HG03521 (cell line): Measurements from ENCODE around the gene TBCA.
"Not testable (repeated sequence)": the region's sequence is repeated elsewhere in the genome, so short reads cannot be mapped to it uniquely, and the experiment has no call there.

ENCODE experiments used
- ATAC-seq: cut with Tn5 transposase; IDR thresholded peaks from one replicate; pipeline ENCODE4 v1.9.1; 2021; ENCODE audit warnings: mild to moderate bottlenecking, moderate library complexity; ENCODE audit not compliant: unreplicated experiment

Gene TBCA

DNA sequence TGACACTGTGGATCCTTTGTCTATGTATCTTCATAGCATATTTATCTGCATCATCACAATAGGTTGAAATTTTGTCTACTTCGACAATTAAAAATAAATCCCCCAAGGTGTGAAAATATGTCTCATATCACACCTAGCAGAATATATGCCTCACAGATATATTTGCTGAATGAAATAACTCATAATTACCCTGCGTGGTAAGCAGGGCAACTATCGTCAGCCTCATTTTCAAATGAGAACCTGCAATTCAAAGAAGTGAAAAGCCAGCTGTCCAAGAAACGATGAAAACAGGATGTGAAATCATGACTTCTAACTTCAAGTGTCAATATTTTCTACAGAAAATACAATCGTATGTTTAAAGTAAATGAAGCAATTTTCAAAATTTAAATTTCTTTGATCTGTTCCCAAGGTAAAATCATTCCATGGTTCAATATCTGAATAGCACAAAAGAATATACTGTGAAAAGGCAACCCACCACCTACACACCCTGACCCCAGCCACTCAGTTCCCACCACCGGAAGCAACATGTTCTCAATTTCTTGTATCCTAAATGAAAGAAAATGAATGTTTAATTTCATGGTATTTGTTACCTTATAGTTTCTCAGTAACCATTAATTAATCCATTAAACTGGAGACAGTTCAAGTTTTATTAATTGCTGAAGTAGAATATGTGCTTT is 57.1 kb downstream of the TBCA start:
- ATAC-seq, result peak; percentile 79

DNA sequence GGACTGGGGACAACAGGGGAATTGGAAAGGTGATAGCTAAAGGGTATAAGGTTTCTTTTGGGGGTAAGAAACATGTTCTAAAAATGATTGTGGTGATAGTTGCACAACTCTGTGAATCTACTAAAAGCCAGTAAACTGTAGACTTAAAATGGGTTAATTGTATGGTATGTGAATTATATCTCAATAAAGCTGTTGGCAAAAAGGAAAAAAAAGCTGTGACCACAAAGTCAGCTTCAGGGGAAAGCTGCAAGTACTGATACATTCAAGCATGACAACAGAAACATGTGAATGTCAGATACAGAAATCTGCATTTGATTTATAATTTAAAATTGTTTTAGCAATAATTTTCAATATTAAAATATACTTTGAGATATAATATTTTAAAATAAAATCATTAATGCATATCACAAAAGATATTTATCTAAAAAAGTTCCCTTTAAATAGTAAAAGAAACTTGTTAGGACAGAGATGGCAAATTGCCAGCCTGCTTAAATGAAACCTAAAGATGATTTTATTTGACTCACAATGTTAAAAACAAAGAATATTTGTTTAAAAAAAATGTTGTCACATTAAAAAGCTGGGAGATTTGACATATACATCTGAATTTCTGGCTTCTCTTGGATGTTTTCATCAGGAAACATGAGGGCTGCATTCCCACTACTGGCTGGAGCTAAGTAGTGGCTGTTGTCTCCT is 66.0 kb downstream of the TBCA start:
- ATAC-seq, result no peak

DNA sequence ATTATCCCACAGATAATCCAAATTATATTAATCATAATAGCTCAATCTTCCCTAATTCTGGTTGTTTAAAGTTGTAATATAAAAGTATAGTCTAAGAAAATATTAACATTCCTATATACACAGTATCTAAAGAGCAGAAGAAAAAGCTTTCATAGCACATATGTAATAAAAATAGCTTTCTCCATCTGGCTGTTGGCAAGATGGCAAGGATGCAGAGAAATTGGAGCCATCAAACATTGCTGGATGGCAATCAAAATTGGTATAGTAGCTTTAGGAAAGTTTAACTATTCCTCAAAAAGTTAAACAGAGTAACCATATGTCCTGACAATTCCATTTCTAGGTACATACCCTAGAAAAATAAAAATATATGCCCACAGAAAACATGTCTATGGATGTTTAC is 66.8 kb downstream of the TBCA start:
- no peak for ATAC-seq

DNA sequence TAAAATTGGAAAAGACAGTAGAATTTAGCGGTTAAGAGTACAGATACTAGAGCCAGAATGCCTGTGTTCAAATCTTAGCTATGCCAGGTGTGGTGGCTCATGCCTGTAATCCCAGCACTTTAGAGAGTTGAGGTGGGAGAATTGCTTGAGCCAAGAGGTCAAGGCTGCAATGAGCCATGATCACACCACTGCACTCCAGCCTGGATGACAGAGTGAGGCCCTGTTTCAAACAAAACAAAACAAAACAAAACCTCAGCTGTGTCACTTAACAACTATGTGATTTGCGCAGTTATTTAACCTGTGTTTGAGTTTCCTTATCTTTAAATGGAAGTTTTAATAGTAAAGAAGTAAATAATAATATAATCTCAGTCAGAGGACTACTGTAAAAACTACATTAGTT is 68.3 kb downstream of the TBCA start:
- no peak for ATAC-seq

DNA sequence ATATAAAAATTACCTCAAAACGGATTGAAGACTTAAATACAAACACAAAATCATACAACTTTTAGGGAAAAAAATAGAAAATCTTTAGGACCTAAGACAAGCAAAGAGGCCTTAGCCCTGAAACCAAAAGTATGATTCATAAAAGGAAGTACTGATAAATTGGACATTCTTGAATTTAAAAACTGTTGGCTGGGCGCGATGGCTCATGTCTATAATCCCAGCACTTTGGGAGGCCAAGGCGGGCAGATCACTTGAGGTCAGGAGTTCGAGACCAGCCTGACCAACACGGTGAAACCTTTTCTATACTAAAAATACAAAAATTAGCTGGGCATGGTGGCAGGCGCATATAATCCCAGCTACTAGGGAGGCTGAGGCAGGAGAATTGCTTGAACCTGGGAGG is 76.6 kb downstream of the TBCA start:
- ATAC-seq, result not testable (repeated sequence)

DNA sequence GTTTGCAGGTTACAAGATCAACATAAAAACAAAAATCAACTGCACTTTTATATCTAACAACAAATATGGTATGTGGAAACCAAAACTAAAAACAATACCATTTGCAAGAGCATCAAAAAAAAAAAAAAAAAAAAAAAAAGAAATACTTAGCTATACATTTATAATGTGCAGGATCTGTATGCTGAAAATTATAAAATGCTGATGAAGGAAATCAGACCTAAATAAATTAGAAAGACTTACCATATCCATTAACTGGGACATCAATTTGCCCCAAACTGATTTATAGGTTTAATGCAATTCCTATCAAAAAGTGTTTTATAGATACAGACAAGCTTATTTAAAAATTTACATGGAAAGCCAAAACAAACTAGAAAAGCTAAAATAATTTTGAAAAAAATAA is 77.2 kb downstream of the TBCA start:
- no peak for ATAC-seq

DNA sequence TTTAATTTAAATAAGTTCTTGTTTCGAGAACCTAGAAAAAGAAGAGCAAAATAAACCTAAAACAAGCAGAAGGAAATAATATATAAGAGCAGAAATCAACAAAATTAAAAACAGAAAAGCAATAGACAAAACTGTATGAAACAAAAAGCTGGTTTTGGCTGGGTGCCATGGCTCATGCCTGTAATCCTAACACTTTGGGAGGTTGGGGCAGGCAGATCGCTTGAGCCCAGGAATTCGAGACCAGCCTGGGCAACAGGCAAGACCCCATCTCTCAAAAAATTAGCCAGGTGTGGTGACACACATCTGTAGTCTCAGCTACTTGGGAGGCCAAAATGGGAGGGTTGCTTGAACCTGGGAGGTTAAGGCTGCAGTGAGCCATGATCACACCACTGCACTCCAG is 78.4 kb downstream of the TBCA start:
- no peak for ATAC-seq

DNA sequence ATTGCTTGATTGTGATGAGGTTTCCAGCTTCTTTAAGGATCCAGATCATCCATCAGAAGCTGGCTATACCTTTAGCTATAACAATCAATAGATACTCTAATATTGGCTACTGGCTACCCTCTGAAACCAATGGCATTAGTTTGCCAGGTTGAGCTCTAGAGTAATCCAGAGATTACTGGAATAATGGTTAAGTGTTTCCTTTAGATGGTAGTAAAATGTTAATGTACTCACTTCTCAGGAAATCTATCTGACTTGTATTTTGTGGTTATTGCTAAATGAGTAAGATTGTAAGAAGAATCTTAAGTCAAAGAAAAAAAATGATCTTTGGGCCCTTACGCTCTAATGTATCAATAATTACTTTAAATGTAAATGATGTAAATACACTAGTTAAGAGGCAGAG is 80.0 kb downstream of the TBCA start:
- ATAC-seq, result no peak

DNA sequence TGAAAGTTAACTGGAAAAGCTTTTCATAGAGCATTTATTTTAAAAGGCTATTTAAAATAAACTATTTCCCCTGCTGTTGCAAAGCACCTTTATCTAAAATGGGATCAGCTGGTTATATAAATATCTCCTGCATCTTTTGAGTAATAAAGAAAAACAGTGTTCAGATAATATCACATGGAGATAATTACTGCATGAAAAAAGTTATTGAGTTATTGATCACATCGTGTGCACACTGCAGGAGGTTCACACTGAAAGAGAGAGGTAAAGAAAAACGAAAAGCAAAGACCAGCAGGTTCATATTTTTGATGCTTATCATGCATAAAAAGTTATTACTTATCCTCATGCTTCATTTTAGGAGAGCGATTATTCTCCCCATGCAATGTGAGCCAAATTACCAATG is 82.2 kb downstream of the TBCA start:
- ATAC-seq, result no peak

DNA sequence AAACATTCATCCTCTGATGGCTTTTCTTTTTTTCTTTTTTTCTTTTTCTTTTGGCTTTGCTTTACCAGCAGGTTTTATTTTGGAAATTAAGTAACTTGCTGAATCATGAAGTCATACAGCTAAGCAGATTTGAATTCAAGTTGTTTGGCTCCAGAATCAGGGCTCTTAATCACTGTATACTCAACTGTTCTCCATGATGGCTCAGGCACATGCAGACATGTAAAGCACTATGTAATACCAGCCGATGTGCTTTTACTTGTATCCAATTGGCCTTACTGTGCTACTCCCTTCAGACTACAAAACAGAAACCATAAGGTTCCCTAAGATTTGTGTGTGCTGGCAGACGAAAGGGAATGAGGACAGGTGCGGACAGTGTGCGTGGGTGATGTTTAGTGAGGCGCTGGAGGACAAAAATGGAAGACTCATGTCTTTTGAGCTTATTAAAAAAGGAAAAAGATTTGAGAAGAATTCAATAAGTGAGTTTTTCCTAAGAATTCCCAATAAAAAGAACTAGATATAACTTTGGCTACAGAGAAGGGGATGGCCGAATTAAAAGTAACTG is 92.9 kb downstream of the TBCA start:
- no peak for ATAC-seq

DNA sequence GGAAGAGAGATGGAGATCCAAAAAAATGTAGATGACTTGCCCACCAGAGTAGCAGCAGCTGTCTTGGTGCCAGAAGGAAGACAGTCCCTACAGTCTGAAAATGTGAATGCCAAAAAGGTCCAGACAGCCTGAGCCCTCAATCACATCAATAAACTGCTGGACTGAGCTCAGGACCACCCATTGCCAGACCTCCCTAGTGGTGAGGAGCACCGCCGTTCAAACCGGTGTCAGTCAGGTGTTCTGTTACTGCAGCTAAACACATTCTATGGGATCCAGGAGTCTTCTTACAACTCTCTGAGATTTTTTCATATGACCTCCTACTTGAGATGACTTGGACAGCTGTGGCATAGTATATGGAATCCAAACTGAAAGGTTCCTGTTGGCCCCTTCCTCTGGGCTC is 105.6 kb downstream of the TBCA start:
- ATAC-seq, result no peak

DNA sequence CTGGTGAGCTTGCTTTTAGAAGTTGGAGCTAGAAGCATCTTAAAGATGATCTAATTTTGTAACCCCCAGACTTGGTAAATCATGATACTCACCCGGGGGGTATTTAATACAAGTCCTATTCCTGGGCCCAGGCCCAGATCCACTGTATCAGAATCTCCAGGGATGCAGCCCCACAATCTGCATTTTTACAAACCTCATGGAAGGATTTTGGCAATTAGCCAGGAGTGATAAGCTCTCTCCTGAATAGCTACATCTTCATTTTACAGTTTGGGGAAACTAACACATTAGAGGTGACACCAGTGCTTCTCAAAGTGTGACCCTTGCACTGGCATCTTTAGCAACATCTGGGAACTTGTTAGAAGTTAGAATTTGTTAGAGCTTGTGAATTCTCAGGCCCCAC is 106.5 kb downstream of the TBCA start:
- ATAC-seq, result no peak

DNA sequence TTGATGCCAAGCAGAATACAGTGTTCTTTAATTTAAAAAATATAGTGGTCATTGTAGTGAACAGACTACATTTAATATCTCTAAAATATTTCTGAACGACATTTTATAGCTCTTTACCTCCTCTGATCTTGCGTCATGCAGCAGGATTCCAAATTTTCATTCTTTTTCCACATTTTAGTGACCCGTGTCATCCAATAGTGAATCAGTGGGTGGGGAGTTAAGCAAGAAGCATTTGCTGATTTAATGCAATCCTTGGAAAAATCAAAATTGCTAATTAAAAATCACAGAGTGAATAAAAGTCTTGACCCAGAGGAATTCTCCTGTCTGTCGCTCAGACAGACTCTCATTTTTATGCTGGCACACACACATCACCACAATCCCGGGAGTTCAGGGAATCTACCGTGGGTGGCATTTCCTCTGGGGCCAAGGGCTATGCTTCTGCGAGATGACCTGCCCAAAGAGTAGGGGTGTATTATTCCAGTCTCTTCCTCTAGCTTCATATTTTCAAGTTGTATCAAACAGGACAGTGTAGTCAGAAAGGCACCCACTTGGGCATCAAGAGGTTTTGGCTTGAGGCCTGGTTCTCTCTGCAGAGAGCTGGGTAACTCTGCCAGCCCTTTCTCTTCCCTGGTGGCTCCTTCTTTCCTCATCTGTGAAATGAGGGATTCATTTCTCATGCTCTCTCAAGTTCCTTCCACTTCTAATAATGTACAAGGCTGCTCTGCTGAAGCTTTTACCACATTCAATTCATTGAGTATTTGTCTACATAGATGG is 112.9 kb downstream of the TBCA start:
- ATAC-seq, result no peak

DNA sequence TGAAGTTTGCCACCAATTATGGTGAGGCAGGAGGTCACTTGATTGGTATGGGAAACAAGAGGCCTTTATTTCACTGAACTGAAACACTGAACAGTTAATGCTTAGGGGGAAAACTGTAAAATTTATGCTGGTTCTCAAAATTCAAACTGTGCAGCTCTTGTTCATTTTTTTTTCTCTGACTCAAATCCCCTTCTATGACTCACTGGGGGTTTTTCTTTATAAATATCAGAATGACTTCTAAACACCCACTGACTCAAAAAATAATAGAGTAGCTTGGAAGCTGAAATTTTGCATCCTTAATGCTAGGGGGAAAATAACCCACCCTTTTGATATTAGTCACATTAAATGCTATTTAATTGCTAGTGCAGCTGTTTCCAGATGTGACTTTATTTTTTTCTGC is 113.5 kb downstream of the TBCA start:
- no peak for ATAC-seq

DNA sequence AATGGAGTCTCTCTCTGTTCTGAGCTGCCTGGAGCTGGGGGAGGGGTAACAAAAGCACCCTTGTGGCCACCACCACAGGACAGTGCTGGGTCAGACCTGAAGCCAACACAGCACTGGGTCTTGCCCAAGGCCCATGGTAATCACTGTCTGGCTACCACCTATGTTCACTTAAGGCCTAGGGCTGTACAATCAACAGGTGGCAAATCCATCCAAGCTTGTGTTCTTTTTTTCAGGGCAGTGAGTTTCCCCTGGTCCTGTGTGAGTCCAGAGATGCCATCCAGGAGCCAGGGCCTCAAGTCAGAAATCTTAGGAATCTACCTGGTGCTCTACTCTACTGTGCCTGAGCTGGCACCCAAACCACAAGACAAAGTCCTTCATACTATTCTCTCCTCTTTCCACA is 117.5 kb downstream of the TBCA start:
- ATAC-seq, result no peak

DNA sequence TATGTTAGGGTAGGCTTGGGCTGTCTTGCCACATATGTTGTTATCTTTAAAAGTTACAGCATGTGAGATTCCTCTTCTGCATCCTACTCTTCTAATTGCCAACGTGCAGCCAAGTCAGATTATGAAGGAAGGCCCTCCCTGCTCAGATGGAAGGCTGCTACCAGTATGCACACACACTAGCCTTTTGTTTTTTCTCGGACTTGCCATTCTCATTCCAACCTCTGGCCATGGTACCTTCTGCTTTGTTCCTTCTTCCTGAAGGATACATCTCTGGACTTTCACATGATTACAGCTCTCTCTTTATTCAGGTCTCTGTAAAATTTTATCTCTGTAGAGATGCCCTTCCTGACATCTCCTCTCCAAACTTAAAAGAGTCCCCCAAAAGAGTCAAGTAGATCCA is 124.8 kb downstream of the TBCA start:
- ATAC-seq, result no peak

DNA sequence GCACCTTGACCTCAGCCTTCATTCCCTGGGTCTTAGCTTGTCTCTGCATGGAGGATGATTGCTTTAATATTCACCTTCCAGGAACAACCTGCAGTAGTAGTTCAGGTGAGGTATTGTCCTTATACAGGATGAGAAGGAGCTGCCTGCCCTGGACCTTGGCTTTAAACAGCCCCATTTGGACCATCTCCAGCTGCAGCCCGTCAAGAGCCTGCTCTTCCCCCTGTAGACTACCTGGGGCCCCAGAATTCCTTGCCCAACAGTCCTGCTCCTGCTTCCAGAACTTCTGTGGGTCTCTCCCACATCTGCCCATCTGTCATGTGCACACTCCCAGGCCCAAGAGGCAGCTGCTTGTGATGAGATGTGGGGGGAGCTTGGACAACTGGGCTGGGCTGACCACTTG is 125.5 kb downstream of the TBCA start:
- no peak for ATAC-seq

DNA sequence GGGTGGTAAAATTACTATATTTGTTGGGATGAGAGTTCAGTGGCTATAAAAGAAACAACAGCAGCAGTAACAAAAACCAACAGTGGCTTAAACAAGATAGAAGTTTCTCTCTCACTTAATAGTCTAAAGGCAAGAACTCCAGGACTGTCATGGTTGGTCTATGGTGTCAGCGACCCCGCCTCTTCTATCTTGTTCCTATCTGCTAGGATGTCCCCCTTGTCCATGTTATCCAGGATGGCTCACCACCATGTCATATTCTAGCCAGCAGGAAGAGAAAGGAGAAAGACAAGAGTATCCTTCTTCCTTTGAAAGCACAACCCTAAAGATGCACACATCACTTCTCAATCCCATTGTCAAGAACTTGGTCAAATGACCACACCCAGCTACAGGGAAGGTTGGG is 126.4 kb downstream of the TBCA start:
- ATAC-seq, result no peak

DNA sequence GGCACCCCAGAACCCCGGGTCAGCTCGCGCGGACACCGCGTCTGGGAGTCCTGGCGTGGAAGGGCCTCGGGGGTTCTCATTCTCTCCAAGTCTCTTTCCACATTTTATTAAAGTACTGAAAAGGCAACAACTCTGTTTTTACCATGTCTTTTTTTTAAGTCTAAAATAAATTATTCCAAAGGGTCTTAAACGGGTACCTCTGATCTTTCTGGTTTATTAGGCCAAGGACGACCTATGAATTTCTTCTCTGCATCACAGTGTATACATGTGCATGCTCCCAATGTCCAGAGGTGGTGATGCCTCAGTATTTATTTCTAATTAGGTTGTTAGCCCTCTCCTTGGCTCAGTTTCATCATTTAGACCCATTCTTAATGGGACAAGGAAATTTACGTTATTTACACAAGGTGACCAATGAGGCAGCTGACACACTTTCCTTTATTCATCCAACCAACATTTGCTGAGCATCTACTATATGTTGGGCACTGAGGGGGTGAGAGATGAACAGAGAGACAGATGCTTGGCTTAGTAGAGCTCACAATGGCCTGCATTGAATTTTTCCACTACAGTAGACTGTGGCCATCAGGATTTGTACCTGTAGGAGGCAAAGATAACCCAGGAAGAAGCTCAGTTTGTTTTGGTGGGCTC is 130.0 kb downstream of the TBCA start:
- no peak for ATAC-seq

DNA sequence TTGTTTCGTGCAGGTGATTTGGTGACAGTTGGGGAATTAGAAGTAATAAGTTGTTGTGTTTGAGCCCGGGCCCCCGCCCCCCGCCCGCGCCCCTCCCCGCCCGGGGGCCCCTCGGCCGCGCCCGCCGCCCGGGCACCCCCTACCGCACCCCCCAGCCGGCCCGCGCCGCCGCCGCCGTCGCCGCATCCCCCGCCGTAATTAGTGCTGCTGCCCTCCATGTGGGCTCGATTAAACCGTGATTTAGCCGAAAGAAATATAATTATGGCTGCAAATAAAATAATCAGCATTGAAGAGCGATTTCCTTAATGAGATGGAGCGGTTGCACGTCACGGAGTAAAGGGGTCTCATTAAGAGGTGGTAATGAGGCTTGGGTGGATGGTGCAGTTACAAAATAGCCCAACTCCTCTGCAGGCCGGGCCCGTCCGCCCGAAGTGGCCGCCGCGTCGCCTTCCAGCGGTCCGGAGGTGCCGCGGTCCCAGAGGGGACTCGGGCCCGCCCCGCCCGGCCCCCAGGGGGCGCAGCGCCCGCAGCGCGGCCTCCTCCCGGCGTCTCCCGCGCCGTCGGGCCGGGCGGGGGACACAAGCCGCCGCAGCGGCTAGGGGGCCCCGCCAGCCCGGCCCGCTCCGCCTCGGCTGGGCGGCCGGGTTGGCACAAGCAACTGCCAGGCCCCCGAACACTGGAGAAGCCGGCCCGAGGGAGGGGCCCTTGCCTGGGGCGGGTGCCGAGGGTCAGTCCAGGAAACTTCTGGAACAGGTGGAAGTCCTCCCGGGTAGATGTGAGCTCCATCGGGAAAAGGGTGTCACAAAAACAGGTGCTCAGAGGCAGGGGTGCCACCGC is 130.8 kb downstream of the TBCA start:
- ATAC-seq, result no peak
